Endothelial cell (in vitro differentiated cells): ENCODE data around the gene H1-8. TPM values are rescaled to one million over a fixed set of nuclear protein-coding genes. Genes with fewer than 3 reads are reported as not detected.

ENCODE experiments used
- DNase-seq: peaks from one replicate; pipeline ENCODE4 v3.0.0; 2021; ENCODE audit warnings: low spot score
- H3K27ac Mint-ChIP-seq: one replicate; pipeline ENCODE4 v1.8.0; 2021; ENCODE audit warnings: mixed read lengths, inconsistent platforms; ENCODE audit not compliant: unreplicated experiment
- H3K27me3 Mint-ChIP-seq: one replicate; pipeline ENCODE4 v1.8.0; 2021; ENCODE audit warnings: mild to moderate bottlenecking, moderate library complexity, mixed read lengths, inconsistent platforms; ENCODE audit not compliant: unreplicated experiment
- H3K36me3 Mint-ChIP-seq: one replicate; pipeline ENCODE4 v1.8.0; 2021; ENCODE audit warnings: mild to moderate bottlenecking, low read depth, mixed read lengths, inconsistent platforms; ENCODE audit not compliant: unreplicated experiment
- H3K4me1 Mint-ChIP-seq: one replicate; pipeline ENCODE4 v1.8.0; 2021; ENCODE audit warnings: mild to moderate bottlenecking, mixed read lengths, inconsistent platforms; ENCODE audit not compliant: unreplicated experiment
- H3K4me3 Mint-ChIP-seq: one replicate; pipeline ENCODE4 v1.8.0; 2021; ENCODE audit warnings: mild to moderate bottlenecking, mixed read lengths, inconsistent platforms; ENCODE audit not compliant: unreplicated experiment
- H3K9me3 Mint-ChIP-seq: one replicate; pipeline ENCODE4 v1.8.0; 2021; ENCODE audit warnings: mixed read lengths, inconsistent platforms; ENCODE audit not compliant: unreplicated experiment
- total RNA-seq: library from RNA; stranded (reverse); fragmentation: NEBNext Ultra II Directional; extraction: Animal tissue kit (Norgen Biotek cat#: 25700); gene quantifications from one replicate; pipeline ENCODE4 v1.2.1, GENCODE V29; 2021; ENCODE audit not compliant: unreplicated experiment
- TF ChIP-seq, protein P1 (sequence below): fragments of 200-600 bp; sonication (generic); IDR thresholded peaks from one replicate; pipeline ENCODE4 v1.5.0; 2021; ENCODE audit warnings: antibody characterized with exemption; ENCODE audit not compliant: unreplicated experiment

The H1-8 gene
- total RNA-seq, 1 donor from 2014 or later = 2.7 TPM

DNA sequence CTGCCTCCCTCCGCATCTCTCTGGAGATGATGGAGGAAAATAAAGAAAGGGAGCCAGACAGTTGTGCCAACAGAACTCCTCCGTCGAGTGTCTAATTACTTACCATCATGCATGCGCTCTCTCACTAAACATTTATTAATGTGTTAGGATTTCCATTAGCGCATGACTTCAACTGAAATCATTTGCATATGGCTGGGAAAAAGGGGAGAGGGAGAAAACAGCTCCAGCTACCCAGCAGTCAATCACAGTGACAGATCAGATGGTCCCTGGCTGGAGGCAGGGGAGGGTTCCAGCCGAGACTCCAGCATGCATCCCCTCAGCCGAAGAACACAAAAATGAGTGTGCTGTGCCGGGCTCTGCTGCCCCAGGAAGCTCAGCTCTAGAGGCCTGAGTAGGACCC, 21.4 kb upstream of the H1-8 start:
- TF ChIP-seq, protein P1, sequence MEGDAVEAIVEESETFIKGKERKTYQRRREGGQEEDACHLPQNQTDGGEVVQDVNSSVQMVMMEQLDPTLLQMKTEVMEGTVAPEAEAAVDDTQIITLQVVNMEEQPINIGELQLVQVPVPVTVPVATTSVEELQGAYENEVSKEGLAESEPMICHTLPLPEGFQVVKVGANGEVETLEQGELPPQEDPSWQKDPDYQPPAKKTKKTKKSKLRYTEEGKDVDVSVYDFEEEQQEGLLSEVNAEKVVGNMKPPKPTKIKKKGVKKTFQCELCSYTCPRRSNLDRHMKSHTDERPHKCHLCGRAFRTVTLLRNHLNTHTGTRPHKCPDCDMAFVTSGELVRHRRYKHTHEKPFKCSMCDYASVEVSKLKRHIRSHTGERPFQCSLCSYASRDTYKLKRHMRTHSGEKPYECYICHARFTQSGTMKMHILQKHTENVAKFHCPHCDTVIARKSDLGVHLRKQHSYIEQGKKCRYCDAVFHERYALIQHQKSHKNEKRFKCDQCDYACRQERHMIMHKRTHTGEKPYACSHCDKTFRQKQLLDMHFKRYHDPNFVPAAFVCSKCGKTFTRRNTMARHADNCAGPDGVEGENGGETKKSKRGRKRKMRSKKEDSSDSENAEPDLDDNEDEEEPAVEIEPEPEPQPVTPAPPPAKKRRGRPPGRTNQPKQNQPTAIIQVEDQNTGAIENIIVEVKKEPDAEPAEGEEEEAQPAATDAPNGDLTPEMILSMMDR = no peak
- Mint-ChIP-seq H3K4me1 (peaks cover 18% of the 10 kb centered on the region), H3K27ac (no peak overlapping the region), H3K4me3 (no peak overlapping the region), H3K36me3 (peaks cover 18% of the 10 kb centered on the region), H3K27me3 (peaks cover 29% of the 10 kb centered on the region), H3K9me3 (no peaks in the 10 kb centered on the region)
- DNase-seq = no peak

DNA sequence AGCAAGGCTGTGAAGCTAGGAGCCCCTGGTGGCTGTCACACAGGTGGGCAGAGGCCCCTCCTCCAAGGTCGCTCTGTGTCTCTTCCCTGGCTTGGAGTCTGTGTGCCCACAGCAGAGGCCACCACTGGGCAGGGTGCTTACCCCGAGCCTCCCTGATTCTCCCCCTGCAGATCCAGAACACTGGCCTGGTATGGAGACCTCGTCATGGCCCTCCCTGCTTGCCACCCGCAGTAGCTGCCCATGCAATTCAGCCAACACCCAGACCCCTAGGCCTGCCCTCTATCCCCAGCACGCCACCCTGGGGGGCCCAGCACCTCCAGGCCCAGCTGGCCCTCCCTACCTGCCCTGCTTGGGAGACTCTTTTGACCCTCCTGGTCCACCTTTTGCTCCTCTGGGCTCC, 20.0 kb upstream of the H1-8 start:
- Mint-ChIP-seq H3K27ac (no peak overlapping the region), H3K36me3 (peaks cover 8% of the 10 kb centered on the region), H3K4me1 (peaks cover 22% of the 10 kb centered on the region), H3K9me3 (no peaks in the 10 kb centered on the region), H3K27me3 (peaks cover 26% of the 10 kb centered on the region), H3K4me3 (no peak overlapping the region)
- TF ChIP-seq, protein P1 = no peak
- no peak for DNase-seq

DNA sequence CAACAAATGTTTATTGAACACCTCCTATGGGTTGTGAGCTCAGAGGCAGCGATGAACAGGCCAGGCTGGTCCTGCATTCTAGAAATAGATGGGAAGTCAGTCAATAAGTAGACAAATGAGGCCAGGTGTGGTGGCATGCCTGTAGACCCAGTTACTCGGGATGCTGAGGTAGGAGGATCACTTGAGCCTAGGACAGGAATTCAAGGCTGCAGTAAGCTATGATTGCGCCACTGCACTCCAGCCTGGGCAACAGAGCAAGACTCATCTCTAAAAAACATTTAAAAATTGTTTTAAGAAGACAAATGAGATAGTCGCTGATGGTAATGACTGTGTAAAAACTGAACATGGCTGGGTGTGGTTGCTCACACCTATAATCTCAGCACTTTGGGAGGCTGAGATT, 18.9 kb upstream of the H1-8 start:
- no peak overlapping the region for H3K4me3 Mint-ChIP-seq
- TF ChIP-seq, protein P1 = no peak
- H3K27ac Mint-ChIP-seq = no peak overlapping the region
- peaks cover 28% of the 10 kb centered on the region for H3K4me1 Mint-ChIP-seq
- H3K36me3 Mint-ChIP-seq = peaks cover 8% of the 10 kb centered on the region
- H3K27me3 Mint-ChIP-seq = peaks cover 26% of the 10 kb centered on the region
- no peak for DNase-seq
- H3K9me3 Mint-ChIP-seq = no peaks in the 10 kb centered on the region

DNA sequence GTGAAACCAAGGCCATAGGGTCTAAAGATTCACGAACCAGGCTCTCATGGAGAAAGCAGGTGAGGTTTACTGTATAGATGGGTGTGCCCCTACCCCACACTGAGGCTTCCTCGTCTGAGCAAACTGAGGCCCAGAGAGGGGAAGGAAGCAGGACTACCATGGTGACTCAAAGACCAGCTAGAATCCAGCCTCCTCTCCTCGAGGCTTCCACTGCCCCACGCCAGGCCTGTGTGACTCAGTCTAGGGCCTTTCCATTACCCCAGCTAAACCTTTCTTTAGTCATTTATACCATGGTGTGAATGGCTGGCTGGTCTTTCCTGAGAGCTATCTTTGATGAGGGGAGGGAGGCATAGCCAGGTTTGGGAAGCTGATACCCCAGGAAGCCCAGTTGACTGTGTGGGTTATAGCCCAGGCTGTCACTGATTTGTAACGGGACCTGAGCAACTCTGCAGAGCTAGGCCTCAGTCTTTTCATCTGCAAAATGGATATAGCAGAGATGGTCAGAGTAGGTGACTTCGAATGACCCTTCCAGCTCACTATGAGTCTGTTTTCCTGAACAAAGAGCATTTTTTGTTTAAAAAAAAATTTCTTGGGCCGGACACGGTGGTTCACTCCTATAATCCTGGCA, 17.5 kb upstream of the H1-8 start:
- Mint-ChIP-seq H3K36me3 (peaks cover 6% of the 10 kb centered on the region), H3K27ac (no peak overlapping the region), H3K27me3 (peaks cover 29% of the 10 kb centered on the region), H3K9me3 (no peaks in the 10 kb centered on the region), H3K4me1 (peaks cover 40% of the 10 kb centered on the region), H3K4me3 (no peak overlapping the region)
- DNase-seq = no peak
- TF ChIP-seq, protein P1 = no peak

DNA sequence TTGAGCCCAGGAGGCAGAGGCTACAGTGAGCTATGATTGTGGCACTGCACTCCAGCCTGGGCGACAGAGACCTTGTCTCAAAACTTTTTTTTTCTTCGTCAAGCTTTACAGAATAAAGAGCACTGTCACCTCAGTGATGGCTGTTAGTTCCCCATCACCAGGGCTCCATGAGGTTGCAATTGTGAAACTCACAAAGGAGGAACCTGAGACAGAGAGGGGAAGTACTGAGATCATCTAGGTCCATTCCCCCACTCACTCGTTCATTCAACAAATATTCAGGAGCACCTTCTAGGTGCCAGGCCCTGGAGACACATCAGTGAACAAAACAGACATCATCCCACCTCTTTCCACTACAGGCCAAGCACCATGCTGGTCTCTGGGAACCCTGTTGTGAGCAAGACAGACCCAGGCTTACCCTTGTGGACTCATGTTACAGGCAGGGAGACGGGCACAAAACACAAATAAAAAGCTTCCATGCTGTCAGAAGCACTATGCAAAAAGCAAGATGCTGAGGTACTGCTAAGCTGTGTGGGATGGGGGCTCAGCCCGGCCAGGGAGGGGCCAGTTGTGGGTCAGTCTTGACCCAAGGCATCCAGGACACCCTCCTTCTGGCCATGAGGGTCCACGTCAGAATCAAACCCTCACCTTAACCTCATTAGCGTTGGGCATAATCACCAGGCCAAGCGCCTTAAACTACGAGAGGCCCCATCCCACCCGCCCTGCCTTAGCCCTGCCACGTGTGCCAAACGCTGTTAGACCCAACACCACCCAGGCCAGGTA, 16.7 kb upstream of the H1-8 start:
- Mint-ChIP-seq H3K4me1 (peaks cover 43% of the 10 kb centered on the region), H3K9me3 (no peaks in the 10 kb centered on the region), H3K27me3 (peaks cover 29% of the 10 kb centered on the region), H3K27ac (peak overlapping the region; percentile 93), H3K36me3 (peaks cover 6% of the 10 kb centered on the region), H3K4me3 (no peak overlapping the region)
- TF ChIP-seq, protein P1 = no peak
- no peak for DNase-seq
